Measurements from ENCODE around the gene CSDE1.
A peak's percentile ranks its signal among the peaks of the same experiment; 100 is the strongest.
"Not testable (repeated sequence)": the region's sequence is repeated elsewhere in the genome, so short reads cannot be mapped to it uniquely, and the experiment has no call there.

The CSDE1 gene
- 688 to 850 (median 729) reads per million in 4 experiments for total RNA-seq

GRCh38 chr1:114757455-114758255 is at the start of gene CSDE1:
CSDE1 (minus strand) TSS chr1:114757984; CDS start chr1:114739890, 18,094 bp downstream.
- DNase-seq: peak; percentile 96

GRCh38 chr1:114804449-114804848 is 46.7 kb upstream of the CSDE1 start:
- DNase-seq: not testable (repeated sequence)

GRCh38 chr1:114803001-114803400 is 45.2 kb upstream of the CSDE1 start:
- no peak for DNase-seq

- no peak for DNase-seq
Observed at GRCh38 chr1:114794038-114794437, 36.3 kb upstream of the CSDE1 start.

- not testable (repeated sequence) for DNase-seq
Observed at GRCh38 chr1:114790581-114790980, 32.8 kb upstream of the CSDE1 start.

- DNase-seq: not testable (repeated sequence)
Observed at GRCh38 chr1:114786440-114786839, 28.7 kb upstream of the CSDE1 start.

- DNase-seq: no peak
Observed at GRCh38 chr1:114782476-114782875, 24.7 kb upstream of the CSDE1 start.

GRCh38 chr1:114780344-114781226 is 22.8 kb upstream of the CSDE1 start, which contains the start of gene SIKE1:
SIKE1 (minus strand) TSS chr1:114780685; CDS start chr1:114780607, 78 bp downstream.
- peak; percentile 91 for DNase-seq

GRCh38 chr1:114779722-114780121 is 21.9 kb upstream of the CSDE1 start:
- no peak for DNase-seq

- DNase-seq: not testable (repeated sequence)
Observed at GRCh38 chr1:114776726-114777125, 18.9 kb upstream of the CSDE1 start.

- DNase-seq: no peak
Observed at GRCh38 chr1:114771992-114772391, 14.2 kb upstream of the CSDE1 start.

GRCh38 chr1:114770989-114771388 is 13.2 kb upstream of the CSDE1 start:
- DNase-seq: no peak

- no peak for DNase-seq
Observed at GRCh38 chr1:114764689-114765088, 6.9 kb upstream of the CSDE1 start.

- DNase-seq: no peak
Observed at GRCh38 chr1:114758256-114758832, 560 bp upstream of the CSDE1 start.

GRCh38 chr1:114756949-114757454 is 782 bp downstream of the CSDE1 start:
- no peak for DNase-seq

GRCh38 chr1:114756009-114756892 is 1.5 kb downstream of the CSDE1 start:
- DNase-seq: no peak

GRCh38 chr1:114755006-114755931 is 2.5 kb downstream of the CSDE1 start:
- DNase-seq: no peak

- not testable (repeated sequence) for DNase-seq
Observed at GRCh38 chr1:114753702-114754101, 4.1 kb downstream of the CSDE1 start.

GRCh38 chr1:114753143-114753542 is 4.6 kb downstream of the CSDE1 start:
- DNase-seq: no peak

GRCh38 chr1:114750780-114751179 is 7.0 kb downstream of the CSDE1 start:
- no peak for DNase-seq

- DNase-seq: no peak
Observed at GRCh38 chr1:114749835-114750234, 7.9 kb downstream of the CSDE1 start.

Measured in effector CD8-positive, alpha-beta T cell (primary cell).